GM21515 (cell line): Measurements from ENCODE around the gene TADA2B.

Source experiments
- ATAC-seq: cut with Tn5 transposase; IDR thresholded peaks from one replicate; pipeline ENCODE4 v1.9.1; 2021; ENCODE audit not compliant: unreplicated experiment

TADA2B gene

DNA sequence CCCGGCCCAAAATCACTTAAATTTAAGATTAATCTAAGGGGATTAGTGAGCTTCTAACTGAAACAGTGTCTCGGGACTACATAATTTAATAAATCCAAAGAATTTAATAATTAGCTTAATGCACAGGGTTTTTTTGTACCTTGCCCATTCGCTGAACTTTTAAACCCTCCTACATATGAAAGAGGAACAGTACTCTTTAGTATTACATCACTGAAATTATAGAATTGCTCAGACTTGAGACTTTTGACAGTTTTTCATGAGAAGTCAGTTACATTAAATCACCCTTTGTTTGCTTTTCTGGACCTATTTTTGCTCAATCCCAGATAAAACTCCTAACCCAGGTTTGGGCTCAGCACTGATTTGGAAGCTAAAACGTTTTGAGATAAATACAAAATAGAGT lies 2.4 kb upstream of the TADA2B start:
- no peak for ATAC-seq

DNA sequence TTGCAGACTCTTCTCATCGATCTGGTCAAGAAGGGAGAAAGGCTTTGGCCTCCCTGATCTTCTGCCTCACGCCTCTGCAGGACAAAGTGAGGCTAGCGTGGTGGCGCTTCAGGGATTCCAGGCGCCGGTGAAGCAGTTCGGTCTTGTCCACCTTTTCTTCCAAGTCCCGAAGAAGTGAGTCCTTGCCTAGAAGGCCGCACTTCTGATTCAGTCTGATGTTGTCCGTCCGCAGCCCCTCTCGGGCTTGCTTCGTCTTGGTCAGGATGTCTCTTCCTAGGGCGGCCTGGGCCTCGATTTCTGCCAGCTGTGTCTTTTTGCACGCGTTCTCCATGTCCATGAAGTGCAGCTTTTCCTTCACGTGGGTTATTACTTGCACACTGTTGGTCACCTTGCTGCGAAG lies 1.9 kb upstream of the TADA2B start:
- ATAC-seq: no peak

DNA sequence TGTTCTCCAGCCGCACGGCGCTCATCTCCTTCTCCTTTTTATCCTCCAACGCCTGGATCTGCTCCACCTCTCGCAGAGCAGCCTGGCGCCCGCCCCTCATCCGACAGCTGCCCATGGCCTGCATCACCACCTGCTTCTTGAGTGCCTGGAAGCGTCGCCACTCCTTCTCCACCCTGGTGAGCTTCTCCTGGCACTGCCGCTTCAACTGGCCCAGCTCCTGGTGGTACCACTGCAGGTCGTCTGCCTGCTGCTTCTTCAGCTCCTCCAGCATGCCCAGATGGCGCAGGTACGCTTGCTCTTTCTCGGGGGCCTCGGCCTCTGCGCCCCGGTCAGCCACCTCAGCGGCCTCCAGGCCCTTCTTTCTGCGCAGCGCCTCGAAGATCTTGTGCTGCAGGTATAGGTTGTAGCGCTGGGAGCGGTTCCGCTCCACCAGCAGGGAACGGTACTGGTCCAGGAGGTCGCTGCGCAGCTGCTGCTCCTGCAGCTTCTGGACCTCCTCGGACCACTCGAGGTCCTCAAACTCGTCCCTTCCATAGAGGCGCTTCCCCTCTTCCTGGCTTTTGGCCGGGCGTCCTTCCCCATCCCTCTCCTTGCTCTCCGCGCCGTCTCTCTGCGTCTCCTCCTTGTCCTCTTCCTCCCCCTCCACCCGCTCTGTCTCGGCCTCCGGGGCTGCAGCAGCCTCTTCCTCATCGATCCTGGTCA lies 1.2 kb upstream of the TADA2B start:
- ATAC-seq: no peak

DNA sequence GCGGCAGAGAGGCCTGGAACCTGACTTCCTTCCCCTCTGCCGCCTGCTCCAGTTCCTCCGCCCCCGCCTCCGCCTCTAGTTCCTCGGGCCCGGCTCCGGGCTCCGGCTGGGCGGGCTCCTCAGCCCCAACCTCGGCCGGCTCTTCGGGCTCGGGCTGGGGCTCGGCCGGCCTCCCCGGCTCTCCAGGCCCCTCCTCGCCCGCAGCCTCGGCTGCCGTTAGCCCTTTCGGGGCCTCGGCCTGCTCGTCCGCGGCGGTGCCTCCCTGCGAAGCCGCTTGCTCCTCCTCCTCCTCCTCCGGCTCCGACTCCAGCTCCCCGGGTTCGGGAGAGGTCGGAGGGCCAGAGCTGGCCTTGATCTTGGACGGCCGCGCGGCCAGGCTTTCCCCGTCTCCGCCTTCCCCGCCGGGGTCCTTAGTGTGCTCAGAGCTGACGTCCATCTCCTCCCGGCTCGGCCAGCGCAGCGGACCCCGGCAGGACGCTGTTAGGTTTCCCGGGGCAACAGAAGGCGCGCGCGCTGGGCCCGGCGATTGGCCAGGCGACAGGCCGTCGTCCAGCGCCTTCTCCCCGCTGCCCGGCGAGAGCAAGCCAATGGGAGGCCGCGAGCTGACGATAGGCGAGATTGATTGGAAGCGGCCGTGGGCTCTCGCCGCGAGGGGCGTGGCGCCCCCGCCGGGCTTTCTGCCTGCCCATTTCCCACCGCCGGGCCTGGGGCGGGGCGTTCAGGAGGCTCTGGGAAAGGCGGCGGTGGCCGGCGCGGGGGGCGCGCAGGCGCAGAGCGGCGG lies 479 bp upstream of the TADA2B start:
- peak; percentile 71 for ATAC-seq

DNA sequence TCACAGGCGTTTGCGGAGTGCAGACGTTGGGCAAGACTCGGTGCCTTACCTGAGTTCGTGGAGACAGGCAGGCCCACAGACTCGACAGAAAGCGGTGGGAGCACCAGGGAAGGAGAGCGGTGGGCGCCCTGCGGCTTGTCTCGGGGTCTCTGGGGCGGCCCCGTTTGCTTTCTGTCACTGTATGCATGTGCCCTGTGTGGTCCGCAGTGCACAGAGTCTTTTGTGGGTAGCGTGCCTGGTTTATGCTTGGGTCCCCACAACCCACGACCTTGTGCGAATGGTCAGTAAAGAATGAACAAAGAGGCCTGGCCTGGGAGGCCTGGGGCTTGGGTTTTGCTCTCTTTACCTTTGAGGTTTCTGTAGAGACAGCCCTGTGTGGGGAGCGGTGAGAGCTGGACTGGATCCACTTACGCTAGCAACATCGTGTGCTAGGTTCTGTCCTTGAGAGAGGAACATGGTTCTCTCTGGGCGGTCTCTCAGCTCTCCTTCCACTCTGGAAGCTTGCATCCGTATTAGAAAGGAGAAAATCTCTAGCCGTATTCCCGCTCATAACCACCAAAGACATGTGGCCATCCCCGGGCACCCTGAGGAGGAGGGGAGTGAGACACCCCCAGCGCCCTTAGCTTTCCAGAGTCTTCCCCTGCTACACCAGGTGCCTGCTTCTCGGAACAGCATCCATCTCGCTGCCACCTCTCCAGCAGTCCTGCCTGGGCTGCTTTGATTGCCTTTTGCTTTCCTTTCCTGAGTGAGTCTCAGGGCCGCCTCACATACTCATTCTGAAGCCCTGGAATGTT lies 1.2 kb downstream of the TADA2B start:
- no peak for ATAC-seq

DNA sequence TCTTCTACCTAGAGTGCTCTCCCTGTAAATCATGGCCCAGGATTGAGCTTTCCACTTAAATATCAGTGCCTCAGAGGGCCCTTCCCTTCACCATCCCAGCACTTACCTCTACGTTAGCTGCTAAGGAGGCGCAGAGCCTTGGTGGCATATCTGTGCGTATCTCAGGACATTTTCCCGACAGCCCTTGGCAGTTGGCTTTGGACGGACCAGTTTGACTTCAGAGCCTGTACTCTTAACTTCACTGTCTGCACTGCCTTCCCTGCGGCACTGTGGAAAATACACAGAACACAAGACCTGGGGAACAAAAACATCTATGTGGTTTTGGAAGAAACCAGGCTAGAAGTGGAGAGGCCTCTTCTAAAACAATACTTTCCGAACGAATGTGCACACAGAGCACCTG lies 2.4 kb downstream of the TADA2B start:
- no peak for ATAC-seq

DNA sequence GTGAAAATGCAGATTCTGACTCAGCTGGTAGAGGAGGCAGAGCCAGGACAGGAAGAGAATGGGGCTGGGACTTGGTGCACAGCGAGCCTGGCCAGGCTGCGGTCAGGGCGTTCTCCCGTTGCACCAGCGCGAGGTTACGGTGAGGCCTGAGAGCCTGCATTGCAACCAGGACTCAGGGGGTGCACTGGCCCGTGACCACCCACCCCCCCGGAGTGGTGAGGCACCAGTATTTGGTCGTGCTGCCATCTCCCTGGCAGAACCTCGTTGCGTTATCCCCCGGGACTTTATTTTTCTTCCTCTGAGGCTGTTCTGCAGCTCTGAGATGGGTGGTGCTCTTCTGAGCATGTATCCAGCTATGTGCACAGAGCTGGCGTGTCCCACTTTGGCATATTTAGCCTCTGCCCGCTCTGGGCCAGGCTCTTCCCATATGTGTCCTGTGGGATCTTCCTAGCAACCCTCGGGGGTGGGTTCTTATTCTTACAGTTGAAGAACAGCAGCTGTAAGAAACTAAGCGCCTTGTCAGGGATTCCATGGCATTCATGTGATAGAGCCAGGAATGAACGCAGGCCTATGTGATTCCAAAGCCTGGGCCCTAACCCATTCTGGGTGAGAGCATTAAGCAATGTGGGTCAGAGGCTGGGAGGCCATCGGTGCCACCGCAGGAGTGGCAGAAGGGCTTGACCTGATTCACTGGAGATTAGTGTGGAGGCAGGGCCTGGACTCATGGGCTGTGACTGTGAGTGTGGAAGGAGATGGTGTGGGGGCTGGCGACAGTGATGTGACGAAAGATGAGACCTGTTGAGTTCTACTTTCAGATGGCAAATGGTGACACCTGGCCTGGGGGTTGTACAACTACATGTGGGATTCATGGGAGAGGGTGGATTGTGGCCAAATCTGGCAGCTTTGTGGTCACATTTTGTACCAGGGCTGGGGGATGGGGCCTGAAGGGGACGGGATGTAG lies 3.1 kb downstream of the TADA2B start:
- no peak for ATAC-seq

DNA sequence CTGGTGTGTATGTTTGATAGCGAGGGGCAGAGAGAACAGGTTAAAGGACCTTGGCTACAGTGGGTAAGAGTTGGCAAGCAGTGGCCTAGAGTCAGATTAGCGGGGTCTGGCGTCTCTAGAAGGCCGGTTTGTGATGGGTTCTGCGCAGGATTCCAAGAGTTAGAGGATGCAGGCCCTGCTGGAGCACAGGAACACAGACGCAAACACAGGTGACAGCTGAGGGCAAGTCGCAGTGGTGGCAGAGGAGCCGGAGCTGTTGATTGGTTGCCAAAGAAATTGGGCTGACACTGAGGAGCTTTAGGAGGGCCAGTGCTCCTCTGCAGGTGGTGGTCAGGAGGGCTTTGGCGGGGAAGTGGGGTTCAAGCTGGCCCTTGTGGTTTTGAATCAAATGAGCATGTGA lies 3.8 kb downstream of the TADA2B start:
- no peak for ATAC-seq

DNA sequence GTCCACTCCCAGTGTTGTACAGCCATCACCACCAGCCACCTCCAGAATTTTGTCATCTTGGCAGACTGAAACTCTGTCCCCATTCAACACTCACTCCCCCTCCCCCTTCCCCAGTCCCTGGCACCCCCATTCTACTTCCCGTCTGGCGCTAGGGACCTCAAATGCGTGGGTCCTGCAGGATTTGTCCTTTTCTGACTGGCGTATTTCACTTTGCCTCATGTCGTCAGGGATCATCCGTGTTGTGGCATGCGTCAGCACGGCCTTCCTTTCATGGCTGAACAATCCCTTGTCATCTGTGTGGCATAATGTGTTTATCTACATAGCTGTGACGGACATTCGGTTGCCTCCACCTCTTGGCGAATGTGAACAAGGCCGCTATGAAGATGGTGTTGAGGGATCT lies 5.5 kb downstream of the TADA2B start:
- ATAC-seq: no peak

DNA sequence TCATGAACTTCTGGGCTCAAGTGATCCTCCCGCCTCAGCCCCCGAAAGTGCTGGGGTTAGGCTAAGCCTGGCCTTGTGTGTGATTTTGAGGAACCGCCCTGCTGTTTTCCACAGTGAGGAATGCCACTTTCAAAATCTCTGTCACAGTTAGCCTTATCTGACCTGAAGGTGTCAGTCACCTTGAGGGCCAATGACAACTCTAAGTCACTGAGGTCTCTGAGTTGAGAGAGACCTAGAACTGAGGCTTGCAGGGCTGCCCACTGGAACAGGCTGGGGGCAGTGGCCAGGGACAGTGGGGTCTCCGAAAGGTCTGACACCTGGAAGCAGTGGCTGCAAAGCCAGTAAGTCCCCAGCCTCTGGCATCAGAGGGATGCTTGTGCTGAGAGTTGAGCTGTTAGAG lies 6.1 kb downstream of the TADA2B start:
- no peak for ATAC-seq

DNA sequence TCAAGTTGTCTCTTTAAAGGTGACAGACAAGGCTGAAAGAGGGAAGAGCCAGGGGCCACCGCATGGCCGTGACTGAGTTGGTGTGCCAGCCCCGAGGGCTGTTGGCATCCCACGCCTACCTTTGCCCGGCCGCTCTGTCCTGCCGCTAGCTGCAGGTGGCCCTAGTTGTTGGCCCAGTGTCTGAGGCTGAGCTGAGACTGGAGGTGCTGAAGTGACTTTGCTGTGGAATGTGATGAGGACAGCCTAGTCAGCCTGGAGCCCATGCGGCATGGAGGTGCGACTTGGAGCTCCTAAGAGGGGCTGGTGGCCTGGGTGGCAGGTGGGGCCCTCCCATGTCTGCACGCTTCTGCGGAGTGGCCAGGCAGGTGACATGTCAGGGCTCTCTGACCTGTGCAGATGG lies 6.6 kb downstream of the TADA2B start:
- ATAC-seq: no peak

DNA sequence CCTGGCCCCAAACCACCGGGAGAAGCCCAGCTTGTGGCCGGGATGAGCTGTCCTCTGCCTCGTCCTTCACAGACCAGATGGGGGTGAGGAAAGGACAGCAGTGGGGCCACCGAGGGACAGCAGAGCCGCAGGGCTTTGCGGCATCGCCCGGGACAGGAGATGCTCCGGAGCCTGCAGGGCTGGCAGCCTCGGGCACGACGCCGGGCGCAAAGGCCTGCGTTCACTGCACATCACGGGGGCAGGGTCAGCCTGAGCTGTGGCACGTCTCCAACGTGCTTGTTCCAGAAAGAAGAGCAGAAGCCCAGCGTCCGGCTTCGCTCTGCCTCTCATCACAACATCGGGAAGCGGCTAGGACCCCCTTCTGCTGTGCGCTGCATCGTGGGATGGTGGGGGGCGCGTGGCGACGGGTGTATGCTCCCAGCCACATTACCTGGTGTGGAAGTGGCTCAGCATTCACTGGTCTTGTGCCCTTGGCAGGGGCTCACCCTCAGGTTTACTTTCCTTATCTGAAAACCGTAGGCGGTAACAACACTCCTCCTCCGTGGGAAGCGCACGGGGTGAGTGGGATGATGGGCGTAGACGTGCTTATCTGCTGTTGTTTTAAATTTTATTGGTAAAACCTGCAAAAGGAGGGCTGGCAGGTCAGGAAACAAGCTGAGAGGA lies 7.4 kb downstream of the TADA2B start:
- no peak for ATAC-seq

DNA sequence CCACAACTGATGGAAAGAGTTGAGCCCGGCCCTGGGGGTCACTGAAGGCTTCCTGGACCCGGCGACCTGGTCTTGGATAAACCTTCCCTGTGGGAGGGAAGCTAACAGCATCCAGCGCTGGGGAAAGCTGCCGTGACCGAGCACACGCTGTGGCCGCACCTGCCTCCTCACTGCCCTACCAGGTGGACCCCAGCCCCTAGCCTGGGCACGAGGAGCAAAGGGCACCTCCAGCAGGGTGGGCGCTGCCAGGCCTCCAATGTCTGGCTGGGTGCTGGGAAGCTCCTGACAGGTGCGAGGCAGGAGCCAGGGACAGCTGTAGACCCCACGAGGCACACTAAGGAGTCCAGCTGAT lies 7.9 kb downstream of the TADA2B start:
- no peak for ATAC-seq

DNA sequence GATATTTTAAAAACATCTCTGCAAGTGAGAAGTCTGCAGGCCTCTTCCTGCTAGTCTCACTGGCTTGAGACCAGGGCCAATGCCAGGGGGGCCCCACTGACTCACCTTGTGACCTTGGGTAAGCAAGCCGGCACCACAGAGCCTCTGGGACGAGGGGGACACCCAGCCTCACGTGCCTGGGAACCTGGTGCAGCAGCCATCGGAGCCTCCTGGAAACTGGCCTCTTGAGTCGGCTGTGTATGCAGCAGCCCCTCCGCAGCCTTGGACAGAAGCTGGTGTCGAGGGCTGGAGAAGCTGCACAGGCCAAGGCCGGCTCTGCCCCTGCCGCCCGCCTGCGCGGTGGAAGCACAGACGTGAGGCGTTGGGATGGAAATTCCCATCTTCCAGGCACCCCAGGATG lies 8.7 kb downstream of the TADA2B start:
- ATAC-seq: no peak

DNA sequence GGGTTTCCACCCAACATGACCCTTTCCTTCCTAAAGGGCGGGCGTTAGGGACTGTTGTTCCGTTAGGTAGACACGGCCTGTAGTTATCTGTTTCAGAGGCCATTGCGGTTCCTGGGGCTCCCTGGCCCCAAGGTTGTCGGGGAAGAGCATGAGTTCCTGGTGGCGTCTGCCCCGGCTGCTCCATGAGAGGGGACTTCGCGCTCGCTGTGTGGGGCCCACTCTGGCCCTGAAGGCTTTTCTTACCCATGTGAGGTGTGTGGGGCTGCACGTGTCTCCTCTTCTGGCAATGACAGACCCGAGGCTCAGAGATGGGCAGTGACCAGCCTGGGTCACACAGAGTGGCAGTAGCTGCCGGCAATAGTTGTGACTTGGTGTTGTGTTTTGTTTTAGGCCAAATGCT lies 9.1 kb downstream of the TADA2B start:
- ATAC-seq: no peak

DNA sequence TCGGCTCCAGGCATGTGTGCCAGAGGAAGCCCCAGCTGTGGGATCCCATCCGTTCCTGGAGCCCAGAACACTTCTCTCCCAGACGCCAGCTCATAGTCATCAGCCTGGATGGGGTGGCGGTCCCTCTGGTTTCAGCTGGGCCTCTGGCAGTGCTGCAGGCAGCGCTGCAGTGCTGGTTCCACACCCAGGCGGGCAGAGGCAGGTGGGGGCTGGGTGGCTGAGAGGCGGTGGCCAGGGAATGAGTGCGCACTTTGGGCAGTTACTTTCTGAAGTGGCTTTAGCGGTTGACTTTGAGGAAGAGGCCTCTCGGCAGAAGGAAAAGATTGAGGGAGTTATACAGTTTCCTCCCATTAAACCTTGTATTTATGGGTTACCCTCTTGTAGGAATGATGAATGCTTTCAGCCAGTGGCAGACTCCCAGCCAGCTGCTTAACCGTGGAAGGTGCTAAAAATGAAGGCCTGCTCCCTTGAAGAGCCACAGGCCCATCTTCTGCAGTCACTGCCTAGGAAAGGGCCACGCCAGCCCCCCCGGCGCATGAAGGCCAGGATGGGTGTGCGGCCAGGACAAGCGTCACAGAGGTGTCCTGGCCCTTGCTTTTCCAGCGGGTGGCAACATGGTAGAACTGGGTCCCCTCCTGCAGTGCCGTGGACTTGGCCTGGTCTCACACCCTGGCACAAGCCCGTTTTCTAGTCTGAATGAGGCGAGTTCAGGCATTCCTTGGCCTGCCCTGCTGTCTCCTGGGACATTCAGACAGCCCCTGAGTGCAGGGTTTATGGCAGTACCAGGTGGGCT lies 9.9 kb downstream of the TADA2B start:
- ATAC-seq: no peak

DNA sequence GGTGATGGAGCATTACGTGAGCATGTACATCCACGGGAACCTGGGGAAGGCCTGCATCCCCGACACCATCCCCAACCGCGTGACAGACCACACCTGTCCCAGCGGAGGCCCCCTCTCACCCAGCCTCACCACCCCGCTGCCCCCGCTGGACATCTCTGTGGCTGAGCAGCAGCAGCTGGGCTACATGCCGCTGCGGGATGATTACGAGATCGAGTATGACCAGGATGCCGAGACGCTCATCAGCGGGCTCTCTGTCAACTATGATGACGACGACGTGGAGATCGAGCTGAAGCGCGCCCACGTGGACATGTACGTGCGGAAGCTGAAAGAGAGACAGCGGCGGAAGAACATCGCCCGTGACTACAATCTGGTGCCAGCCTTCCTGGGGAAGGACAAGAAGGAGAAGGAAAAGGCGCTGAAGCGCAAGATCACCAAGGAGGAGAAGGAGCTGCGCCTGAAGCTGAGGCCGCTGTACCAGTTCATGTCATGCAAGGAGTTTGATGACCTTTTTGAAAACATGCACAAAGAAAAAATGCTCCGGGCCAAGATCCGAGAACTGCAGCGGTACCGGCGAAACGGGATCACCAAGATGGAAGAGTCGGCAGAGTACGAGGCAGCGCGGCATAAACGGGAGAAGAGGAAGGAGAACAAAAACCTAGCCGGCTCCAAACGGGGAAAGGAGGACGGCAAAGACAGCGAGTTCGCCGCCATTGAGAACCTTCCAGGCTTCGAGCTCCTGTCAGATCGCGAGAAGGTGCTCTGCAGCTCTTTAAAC lies 11.1 kb downstream of the TADA2B start:
- ATAC-seq: no peak

DNA sequence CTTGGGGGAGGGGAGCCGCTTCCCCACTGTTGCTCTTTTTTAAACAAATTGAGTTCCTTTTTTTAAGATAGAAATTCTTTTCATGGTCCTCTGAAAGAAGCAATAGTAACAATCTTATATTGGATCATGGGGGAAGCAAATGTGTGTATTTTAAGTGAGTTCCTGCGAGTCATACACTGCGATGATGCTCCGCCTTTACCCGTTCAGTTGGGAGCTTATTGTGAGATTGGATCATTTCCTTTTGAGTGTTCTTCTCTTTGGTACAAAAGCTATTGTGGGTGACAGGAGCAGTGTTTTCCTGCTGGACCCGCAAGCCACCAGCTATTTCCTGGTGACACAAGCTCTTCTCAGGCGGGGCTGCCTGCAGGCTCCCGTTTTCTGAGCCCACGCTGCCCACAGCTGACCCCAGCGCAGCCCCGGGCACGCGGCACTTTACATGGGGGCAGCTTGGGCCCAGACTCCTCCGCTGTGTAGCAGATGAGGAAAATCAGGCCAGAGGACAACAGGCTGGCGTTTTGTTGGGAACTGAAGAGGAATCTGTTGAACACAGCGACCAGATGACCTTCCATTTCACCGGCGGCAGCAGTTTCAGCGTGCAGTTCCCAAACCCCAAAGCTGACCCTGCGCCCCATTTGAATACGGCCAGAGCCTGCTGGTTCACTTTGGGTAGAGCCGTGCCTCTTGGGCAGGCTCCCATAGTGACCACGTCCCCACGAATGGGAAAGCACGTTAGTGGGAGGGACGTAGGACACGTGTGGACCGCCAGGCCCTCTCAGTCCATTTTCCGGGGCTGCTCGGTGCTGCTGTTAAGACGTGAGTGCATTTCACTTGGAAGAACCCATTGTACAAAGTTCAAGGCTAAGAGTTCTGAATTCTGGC lies 12.2 kb downstream of the TADA2B start:
- ATAC-seq: no peak
